Measurements from ENCODE around the gene RNPEPL1.
"Not testable (repeated sequence)": the region's sequence is repeated elsewhere in the genome, so short reads cannot be mapped to it uniquely, and the experiment has no call there.

Gene RNPEPL1

GRCh38 chr2:240538031-240538780, 30.1 kb upstream of the RNPEPL1 start:
- no peak for DNase-seq (ENCODE audit: low read depth in 2 of 2)

GRCh38 chr2:240539101-240539500, 29.2 kb upstream of the RNPEPL1 start:
- not testable (repeated sequence) for DNase-seq (ENCODE audit: low read depth in 2 of 2)

DNA sequence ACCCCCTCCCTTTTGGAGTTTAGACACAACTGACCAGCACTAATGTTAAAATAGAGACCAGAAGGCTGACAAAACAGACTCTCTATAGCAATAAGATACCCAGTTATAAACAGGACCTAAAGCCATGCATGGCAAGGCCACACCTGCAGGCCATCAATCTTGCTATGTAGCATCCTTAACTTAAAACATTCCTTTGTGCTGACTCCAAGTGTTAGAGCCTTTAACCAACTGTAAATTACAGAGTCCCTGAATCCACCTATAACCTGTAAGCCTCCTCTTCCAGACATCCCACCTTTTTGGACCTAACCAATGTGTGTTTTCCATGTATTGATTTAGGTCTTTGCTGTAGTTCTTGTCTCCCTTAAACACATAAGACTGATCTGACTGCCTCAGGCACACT, 28.4 kb upstream of the RNPEPL1 start:
- no peak for DNase-seq (ENCODE audit: low read depth in 2 of 2)

DNA sequence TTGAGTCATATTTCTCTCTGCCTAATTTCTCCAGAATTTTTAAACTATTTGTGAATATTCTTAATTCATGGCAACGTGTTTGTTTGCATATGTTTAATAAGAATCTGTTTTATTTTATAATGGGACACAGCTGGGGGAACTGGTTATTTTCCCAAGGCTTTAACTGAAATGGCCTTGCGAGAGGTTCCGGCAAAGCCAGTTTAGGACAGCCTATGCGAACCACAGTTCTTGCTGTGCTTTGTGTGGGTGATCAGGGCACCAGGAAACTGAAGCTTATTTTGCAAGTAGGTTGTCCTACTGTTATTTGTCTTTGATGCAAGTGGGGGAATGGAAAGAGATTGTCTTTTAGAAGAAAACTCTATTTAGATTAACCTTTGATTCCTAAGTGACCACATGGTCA, 17.0 kb upstream of the RNPEPL1 start:
- no peak for DNase-seq (ENCODE audit: low read depth in 2 of 2)

- DNase-seq (ENCODE audit: low read depth in 2 of 2), result no peak
Observed at GRCh38 chr2:240551811-240552210, 16.5 kb upstream of the RNPEPL1 start.

DNA sequence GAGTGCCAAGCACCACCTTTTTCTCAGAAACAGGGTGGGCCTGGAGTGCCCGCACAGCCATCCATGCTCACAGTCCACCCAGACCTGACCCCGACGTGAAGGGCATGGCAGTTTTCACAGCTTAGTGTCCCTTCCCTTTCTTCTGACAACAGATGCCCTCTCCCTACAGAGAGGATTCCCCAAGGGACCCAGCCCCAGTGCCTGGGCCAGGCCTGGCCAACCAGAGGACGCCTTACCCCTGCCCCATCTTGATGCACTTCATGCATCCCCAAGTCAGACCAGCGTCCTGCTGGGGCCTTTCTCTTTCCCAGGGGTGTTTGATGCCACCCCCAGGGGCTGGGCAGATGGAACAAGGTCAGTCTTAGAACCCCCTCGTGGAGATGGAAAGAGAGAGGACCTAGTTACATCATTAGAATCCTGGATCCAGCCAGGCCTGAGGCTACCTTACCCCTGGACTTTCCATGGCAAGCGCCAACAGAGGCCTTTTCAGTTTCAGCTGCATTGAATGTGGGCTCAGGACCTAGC, 14.3 kb upstream of the RNPEPL1 start:
- no peak for DNase-seq (ENCODE audit: low read depth in 2 of 2)

- no peak for DNase-seq (ENCODE audit: low read depth in 2 of 2)
Observed at GRCh38 chr2:240554767-240555493, 13.4 kb upstream of the RNPEPL1 start.

DNA sequence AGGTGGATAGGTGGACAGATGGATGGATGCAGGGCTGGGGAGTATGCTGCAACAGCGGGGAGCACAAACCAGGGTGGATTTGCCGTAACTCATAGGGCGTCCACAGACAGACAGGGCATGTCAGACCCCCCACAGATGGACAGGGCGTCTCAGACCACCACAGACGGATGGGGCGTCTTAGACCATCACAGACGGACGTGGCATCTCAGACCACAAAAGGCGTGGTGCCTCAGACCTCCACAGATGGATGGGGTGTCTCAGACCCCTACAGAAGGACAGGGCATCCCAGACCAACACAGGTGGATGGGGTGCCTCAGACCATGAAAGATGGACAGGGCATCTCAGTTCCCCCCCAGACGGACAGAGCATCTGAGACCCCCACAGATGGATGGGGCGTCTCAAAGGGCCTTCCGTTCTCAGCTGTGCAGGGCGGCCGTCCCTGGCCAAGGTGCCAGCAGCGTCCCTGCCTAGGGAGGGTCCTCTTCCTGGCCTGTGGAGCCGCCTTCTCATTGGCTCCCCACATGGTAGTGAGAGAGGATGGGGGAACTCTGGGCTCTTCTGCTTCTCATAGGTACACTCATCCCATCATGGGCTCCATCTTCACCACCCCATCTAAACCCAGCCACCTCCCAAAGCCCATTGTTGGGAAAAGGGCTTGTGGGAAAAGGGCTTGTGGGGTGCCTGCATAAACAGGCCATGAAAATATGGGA, 12.6 kb upstream of the RNPEPL1 start:
- no peak for DNase-seq (ENCODE audit: low read depth in 2 of 2)

DNA sequence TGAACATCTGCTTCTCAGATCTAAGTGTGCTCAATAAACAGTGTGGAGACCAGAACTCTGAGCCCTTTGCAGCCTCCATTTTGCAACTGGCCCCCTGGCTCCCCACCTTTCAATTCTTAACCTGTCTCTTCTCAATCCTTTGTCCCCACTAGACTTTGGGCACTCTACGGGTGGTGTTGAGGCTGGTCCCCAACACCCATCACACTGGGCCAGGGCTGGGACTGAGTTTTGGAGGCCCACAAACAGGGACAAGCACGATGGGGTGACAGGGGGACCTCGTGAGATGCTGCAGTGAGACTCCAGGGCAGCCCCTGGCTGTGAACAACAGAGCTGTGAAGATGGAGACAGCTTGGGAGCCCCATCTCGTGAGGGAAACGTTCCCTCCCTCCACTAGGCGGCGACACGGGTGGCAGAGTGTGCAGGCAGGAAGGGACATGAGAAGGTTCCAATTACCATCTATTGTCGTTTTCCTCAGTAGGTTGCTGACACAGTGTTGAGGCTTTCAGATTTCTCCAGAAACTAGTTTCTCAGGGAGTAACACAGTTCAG, 11.7 kb upstream of the RNPEPL1 start:
- DNase-seq (ENCODE audit: low read depth in 2 of 2), result peak in 1 of 2 donors; percentile 32

DNA sequence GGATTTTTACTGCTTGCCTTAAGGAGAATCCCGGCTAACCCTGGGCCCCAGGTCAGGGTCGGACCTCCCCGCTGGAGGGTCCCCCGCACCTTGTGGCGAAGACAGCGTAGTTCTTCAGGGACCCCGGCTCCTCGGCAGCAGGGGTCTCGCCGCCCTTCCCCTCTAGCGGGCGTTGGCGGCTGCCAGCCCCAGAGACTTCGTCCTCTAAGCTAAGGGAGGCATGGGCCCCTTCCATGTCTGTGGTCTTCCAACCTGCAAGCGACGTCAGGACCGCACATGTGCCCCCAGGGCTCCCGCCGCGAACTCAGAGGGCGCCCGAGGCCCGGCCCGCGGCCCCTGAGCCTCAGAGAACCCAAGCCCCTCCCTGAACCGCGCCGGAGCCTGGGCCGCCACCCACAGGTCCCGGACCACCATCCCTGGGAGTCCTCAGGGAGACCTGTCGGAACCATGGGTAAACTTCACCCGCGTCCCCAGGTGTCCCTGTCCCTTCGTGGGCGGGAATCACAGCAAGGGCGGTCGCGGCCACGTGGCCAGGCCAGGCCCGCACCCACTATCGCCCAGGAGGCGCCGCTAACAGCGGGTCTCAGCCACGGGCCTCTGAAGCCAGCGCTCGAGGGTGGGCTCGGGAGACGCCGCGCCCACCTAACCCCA, 11.1 kb upstream of the RNPEPL1 start:
- DNase-seq (ENCODE audit: low read depth in 2 of 2), result no peak

- peak in 1 of 2 donors; percentile 54 for DNase-seq (ENCODE audit: low read depth in 2 of 2)
Observed at GRCh38 chr2:240557808-240558207, 10.5 kb upstream of the RNPEPL1 start, which contains the start of gene ANKMY1. ANKMY1 (minus strand) TSS chr2:240557988; CDS start chr2:240557335, 653 bp downstream.

DNA sequence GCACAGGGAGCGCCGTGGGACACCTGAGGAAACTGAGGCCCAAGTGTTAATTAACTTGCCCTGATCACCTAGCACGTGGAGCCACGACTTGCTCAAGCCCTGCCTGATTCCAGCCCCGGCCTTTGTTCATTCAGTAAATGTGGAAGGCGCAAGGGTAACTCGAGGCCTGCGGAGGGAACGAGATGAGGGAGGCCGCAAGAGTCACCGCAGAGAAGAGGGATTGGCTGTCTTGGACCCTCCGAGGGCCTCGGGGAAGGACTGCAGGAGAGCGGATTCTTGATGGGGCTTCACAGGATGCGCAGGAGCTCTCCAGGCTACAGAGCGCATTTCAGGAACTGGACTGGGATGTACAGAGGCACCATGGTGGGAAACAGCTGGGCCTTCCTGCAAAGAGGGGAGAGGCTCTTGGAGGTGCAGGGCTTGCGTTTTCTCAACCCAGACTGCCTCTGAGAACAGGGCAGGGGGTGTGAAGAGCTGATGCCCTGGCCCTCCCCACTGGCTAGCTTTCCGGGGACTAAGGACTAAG, 10.0 kb upstream of the RNPEPL1 start:
- no peak for DNase-seq (ENCODE audit: low read depth in 2 of 2)

GRCh38 chr2:240559286-240559685, 9.0 kb upstream of the RNPEPL1 start:
- DNase-seq (ENCODE audit: low read depth in 2 of 2), result no peak

GRCh38 chr2:240560084-240560479, 8.2 kb upstream of the RNPEPL1 start, which contains the start of gene DUSP28:
DUSP28 (plus strand) TSS chr2:240560357; CDS start chr2:240560685, 328 bp downstream.
- DNase-seq (ENCODE audit: low read depth in 2 of 2), result peak; percentile 77 to 86

DNA sequence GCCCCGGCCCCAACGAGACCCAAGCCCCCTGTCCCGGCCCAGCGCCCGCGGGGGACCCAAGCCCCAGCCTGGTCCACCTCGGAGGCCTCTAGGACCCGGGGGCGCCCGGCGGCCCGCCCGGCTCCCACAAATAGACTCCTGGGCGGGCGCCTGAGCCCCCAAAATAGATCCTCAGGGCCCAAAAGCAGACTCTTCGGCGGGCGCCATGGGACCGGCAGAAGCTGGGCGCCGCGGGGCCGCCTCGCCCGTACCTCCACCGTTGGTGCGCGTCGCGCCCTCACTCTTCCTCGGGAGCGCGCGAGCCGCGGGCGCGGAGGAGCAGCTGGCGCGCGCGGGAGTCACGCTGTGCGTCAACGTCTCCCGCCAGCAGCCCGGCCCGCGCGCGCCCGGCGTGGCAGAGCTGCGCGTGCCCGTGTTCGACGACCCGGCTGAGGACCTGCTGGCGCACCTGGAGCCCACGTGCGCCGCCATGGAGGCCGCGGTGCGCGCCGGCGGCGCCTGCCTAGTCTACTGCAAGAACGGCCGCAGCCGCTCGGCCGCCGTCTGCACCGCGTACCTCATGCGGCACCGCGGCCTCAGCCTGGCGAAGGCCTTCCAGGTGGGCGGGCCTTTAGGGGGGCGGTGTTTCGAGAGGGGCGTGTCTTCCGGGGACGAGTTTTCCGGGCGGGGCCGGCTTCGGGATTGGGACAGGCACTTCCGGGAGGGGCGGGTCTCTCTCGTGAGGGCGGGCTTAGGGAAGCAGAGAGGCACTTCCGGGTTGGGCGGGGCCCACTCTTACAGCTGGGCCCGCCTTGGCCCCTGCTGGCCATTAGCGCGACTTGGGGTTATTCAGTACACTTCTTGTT, 7.6 kb upstream of the RNPEPL1 start:
- DNase-seq (ENCODE audit: low read depth in 2 of 2), result peak; percentile 98 to 99

DNA sequence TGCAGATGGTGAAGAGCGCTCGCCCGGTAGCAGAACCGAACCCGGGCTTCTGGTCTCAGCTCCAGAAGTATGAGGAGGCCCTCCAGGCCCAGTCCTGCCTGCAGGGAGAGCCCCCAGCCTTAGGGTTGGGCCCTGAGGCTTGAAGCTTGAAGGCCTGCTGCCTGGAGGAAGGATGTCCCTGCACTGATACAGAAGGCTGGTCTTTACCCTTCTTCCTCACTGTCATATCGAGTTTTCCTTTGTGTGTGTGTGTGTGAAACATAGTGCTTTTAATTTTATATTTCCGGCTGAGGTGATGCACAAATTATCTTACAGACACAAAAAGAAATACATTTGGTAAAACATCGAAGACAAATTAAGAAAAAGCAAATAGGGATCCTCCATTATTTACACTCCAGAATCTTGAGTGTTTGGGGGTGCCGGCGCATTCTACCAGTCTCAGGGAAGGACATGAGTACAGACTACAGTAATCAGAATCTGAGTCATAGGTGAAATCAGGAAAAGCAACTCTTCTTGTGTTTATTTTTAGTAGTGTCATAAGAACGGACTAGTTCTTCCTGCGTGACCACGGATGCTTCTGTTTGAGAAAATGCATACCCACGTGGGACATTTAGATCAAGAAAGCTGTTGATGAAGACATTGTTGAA, 6.8 kb upstream of the RNPEPL1 start:
- DNase-seq (ENCODE audit: low read depth in 2 of 2), result no peak

DNA sequence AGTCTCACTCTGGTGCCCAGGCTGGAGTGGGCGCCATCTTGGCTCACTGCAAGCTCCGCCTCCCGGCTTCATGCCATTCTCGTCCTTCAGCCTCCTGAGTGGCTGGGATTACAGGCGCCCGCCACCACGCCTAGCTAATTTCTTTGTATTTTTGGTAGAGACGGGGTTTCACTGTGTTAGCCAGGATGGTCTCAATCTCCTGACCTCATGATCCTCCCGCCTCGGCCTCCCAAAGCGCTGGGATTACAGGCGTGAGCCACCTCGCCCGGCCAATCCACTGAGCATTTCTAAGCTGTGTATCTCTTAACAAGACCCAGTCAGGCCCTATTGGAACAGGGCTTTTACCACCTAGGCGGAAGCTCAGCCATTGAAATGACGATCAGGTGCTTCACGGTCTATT, 5.1 kb upstream of the RNPEPL1 start:
- not testable (repeated sequence) for DNase-seq (ENCODE audit: low read depth in 2 of 2)

- DNase-seq (ENCODE audit: low read depth in 2 of 2), result no peak
Observed at GRCh38 chr2:240563951-240564560, 4.2 kb upstream of the RNPEPL1 start.
